D721Med (cell line): ENCODE measurements around the gene CCL2.

Experiments
- DNase-seq: peaks from one replicate; pipeline ENCODE4 v3.0.0; 2011; ENCODE audit warnings: low spot score; ENCODE audit not compliant: insufficient read length
- FAIRE-seq: peaks from 2 replicates; lab custom pipeline; 2011; peaks lifted over from hg19 to GRCh38; lab: Jason Lieb, UNC
- TF ChIP-seq, protein P1 (sequence below): IDR thresholded peaks from 2 replicates; pipeline ENCODE4 v1.5.1; 2012; ENCODE audit warnings: mild to moderate bottlenecking, control low read depth; ENCODE audit not compliant: insufficient read depth; ENCODE audit errors: missing control alignments

Gene CCL2

DNA sequence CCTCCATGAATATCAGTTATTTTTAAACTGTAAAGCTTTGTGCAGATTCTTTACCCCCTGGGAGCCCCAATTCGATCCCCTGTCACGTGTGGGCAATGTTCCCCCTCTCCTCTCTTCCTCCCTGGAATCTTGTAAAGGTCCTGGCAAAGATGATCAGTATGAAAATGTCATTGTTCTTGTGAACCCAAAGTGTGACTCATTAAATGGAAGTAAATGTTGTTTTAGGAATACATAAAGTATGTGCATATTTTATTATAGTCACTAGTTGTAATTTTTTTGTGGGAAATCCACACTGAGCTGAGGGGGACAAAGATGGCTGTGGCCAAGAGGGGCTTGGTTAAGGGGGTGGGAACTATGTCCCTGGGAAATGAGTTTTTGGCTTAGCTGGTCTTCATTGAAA, 32.8 kb downstream of the CCL2 start:
- FAIRE-seq = no peak
- no peak for DNase-seq
- TF ChIP-seq, protein P1, sequence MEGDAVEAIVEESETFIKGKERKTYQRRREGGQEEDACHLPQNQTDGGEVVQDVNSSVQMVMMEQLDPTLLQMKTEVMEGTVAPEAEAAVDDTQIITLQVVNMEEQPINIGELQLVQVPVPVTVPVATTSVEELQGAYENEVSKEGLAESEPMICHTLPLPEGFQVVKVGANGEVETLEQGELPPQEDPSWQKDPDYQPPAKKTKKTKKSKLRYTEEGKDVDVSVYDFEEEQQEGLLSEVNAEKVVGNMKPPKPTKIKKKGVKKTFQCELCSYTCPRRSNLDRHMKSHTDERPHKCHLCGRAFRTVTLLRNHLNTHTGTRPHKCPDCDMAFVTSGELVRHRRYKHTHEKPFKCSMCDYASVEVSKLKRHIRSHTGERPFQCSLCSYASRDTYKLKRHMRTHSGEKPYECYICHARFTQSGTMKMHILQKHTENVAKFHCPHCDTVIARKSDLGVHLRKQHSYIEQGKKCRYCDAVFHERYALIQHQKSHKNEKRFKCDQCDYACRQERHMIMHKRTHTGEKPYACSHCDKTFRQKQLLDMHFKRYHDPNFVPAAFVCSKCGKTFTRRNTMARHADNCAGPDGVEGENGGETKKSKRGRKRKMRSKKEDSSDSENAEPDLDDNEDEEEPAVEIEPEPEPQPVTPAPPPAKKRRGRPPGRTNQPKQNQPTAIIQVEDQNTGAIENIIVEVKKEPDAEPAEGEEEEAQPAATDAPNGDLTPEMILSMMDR = no peak

DNA sequence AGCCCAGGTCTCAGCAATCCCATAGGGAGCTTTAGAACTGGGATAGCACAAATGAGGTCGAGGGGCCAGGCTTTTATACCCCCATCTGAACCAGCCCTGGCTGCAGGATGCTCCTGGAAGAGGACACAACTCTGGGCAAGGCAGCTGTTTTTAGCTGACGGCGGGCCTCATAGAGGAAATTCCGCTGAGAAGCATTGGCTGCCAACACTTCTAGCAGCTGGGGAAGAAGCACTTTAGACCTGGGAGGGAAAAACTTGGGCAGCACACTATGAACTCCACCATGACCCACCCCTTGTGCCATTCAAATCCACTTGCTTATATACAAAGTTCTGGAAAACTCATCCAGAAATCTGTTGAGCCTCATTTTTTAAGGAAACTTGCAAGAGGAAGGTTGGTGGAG, 35.5 kb downstream of the CCL2 start:
- no peak for DNase-seq
- TF ChIP-seq, protein P1 = no peak
- FAIRE-seq = no peak

DNA sequence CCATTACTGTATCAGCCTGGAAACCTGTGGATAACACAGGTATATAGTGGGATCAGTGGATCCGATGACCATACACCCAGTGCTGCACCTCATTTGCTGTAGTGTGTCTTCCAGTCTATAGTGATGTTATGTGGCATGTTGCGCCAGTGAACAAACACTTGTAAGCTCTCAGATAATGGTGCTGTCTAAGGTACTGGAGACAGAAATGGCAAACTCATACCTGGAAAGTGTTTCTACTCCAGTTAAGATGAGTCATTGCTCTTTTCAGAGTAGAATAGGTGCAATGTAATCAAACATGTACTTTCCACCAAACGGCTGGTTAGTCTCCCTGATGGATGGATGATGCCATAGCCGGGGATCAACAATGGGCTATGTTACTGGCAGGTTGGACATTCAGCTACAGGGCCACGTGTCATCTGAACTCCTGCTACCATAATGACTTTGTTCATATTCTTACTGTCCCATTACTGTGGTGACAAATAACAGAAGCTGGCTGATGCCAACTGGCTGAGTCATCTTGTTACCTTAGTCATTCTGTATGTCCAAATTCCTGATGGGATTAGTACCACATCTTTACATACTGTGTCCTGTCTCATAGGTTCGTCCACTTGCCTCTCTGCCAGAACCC, 36.8 kb downstream of the CCL2 start:
- TF ChIP-seq, protein P1 = no peak
- FAIRE-seq = no peak
- DNase-seq = no peak

DNA sequence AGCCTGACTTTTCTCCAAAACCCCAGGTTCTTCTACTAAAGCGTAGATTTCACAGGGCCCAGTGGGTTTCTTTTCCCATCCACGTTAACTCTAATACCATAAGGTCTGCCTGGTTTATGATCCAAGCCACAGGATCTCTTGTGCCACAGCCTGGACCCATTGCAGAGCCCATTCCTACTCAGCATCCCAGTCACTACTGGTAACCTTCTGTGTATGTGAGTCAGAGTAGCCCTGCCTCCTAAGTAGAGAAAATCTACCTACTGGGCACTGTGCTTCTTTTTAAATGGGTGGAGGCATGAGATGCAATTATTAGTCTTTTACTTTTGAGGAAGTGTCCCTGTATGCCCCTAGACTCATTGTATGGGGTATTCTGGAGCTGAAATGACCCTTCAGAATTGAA, 43.9 kb downstream of the CCL2 start:
- no peak for FAIRE-seq
- DNase-seq = no peak

DNA sequence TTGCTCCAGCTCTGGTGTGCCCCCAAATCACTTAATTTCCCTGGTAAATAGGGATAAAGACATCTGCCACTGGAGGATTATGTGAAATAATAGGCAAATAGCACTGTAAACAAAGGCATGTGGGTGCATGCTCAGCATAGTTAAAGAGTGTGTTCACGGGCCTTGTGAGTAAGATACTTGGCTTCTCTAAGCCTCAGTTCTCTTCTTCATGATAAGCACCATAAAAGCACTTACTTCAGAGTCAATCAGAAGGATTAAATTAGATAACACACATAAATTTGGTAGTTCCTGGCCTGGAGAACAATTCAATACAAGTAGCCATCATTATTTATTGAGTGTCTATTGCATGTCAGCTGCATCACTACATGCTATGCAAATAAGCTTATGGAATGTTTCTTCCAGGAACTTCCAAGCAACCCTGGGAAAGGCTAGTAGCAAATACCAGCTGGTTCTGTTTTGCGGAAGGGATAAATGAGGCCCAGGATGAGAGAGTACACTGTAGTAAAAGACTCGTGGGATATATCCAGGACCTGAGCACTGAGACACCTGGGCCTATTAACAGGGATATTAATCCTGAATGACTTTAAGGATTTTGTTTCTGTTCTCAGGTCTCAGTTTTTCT, 45.0 kb downstream of the CCL2 start:
- TF ChIP-seq, protein P1 = no peak
- DNase-seq = no peak
- no peak for FAIRE-seq

More for the DNA sequence above, 43.9 kb downstream of the CCL2 start:
- TF ChIP-seq, protein P1 = no peak

DNA sequence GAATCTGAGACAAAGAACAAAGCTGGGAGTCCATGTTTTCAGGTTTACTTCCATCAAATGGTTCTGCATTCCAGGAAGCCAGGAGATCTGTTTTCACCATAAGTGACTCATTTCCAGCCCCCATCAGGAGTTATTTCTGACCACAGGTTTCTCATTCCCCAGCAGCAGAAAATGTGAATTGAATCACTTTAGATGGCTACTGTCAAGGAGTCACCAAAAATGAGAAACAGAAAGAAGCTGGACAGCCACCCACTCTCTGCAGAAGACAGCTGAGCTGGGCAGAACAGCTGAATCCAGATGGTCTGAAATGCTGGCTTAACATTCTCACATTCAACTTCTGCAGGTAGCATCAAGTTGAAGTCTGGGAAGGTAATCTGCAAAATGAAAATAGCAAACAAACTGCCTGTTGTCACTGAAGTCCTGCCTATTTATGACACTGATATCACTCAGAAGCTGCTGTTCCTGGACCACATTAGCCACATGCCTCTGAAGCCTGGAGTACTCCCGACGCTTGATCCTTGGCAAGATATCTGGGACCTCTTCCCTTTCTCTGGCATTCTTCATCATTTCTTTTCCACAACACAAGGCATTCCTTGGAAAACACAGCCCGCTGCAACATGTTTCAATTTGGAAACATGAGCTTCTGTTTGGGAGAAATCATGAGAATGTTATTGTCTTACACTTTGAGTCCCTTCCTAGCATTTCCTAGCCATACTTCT, 45.7 kb downstream of the CCL2 start:
- TF ChIP-seq, protein P1 = no peak
- DNase-seq (no peak), FAIRE-seq (no peak)
